CD14-positive monocyte (primary cell): Measurements from ENCODE around the gene STX3. TPM values are rescaled to one million over a fixed set of nuclear protein-coding genes. Genes with fewer than 3 reads are reported as not detected.

Experiments used
- DNase-seq, 3 donors: peaks; one replicate each; pipeline ENCODE4 v3.0.0-alpha.2; 2011 to 2022
- H2AFZ ChIP-seq: 2 replicates; pipeline ENCODE4 v1.6.0; 2012; ENCODE audit warnings: mild to moderate bottlenecking, low read depth, low read length, inconsistent platforms; ENCODE audit not compliant: insufficient read depth, poor library complexity, severe bottlenecking
- H3K27ac ChIP-seq, 2 donors: 1 replicate in 1 of 2; 2 replicates in 1 of 2; pipeline ENCODE4 v1.5.1; 2012 to 2013; ENCODE audit warnings: low read length in 2 of 2, control low read depth in 1 of 2, inconsistent platforms in 1 of 2, low read depth in 1 of 2, mild to moderate bottlenecking in 1 of 2
- H3K27me3 ChIP-seq, 2 donors: one replicate each; pipeline versions ENCODE4 v1.6.0 to v1.6.1; 2011 to 2013; ENCODE audit warnings: low read length in 2 of 2; ENCODE audit not compliant: control insufficient read depth in 2 of 2, insufficient read depth in 2 of 2
- H3K36me3 ChIP-seq, 2 donors: replicated peaks in 1 of 2; 1 replicate in 1 of 2; 2 replicates in 1 of 2; pipeline versions ENCODE4 v1.5.1 to v1.6.1; 2012 to 2013; ENCODE audit warnings: low read length in 2 of 2, control low read depth in 1 of 2, inconsistent platforms in 1 of 2, mild to moderate bottlenecking in 1 of 2; ENCODE audit not compliant: insufficient read depth in 2 of 2, control insufficient read depth in 1 of 2
- H3K4me1 ChIP-seq, 2 donors: 1 replicate in 1 of 2; 2 replicates in 1 of 2; pipeline versions ENCODE4 v1.5.1 to v1.6.1; 2012 to 2013; ENCODE audit warnings: low read length in 2 of 2, control low read depth in 1 of 2, inconsistent platforms in 1 of 2, mild to moderate bottlenecking in 1 of 2, moderate library complexity in 1 of 2; ENCODE audit not compliant: insufficient read depth in 2 of 2, control insufficient read depth in 1 of 2
- H3K4me2 ChIP-seq: replicated peaks from 2 replicates; pipeline ENCODE3; 2012; ENCODE audit warnings: low read length, moderate library complexity, mild to moderate bottlenecking; ENCODE audit not compliant: poor library complexity, severe bottlenecking; ENCODE audit errors: extremely low read depth
- H3K4me3 ChIP-seq, 3 experiments: fragments of 200-600 bp in 1 of 3; sonication (generic) in 1 of 3; replicated peaks in 1 of 3; 1 replicate in 2 of 3; 2 replicates in 1 of 3; pipeline ENCODE4 v1.5.1; 2011 to 2013; ENCODE audit warnings: low read length in 3 of 3, mild to moderate bottlenecking in 3 of 3, control low read depth in 2 of 3, low read depth in 2 of 3, inconsistent platforms in 1 of 3, moderate library complexity in 1 of 3
- H3K79me2 ChIP-seq: 2 replicates; pipeline ENCODE4 v1.6.0; 2012; ENCODE audit warnings: mild to moderate bottlenecking, control low read depth, inconsistent platforms, low read length, moderate library complexity; ENCODE audit not compliant: insufficient read depth
- H3K9ac ChIP-seq: 2 replicates; pipeline ENCODE4 v1.6.0; 2017; ENCODE audit warnings: low read length, mild to moderate bottlenecking; ENCODE audit not compliant: insufficient read depth, poor library complexity, severe bottlenecking
- H3K9me3 ChIP-seq, 2 donors: replicated peaks in 1 of 2; 1 replicate in 1 of 2; 2 replicates in 1 of 2; pipeline versions ENCODE4 v1.5.1 to v1.6.1; 2012 to 2013; ENCODE audit warnings: low read length in 2 of 2, control low read depth in 1 of 2; ENCODE audit not compliant: control insufficient read depth in 1 of 2, insufficient read depth in 1 of 2
- H4K20me1 ChIP-seq: 2 replicates; pipeline ENCODE4 v1.6.0; 2012; ENCODE audit warnings: mild to moderate bottlenecking, low read length, control low read depth, moderate library complexity; ENCODE audit not compliant: insufficient read depth
- H3K27ac Mint-ChIP-seq, 7 donors: one replicate each; pipeline ENCODE4 v1.8.0; 2020; ENCODE audit warnings: mild to moderate bottlenecking in 7 of 7, mixed read lengths in 7 of 7, moderate library complexity in 6 of 7, inconsistent platforms in 2 of 7
- H3K27me3 Mint-ChIP-seq, 3 donors: one replicate each; pipeline ENCODE4 v1.8.0; 2021 to 2022; ENCODE audit warnings: low read depth in 3 of 3, mild to moderate bottlenecking in 3 of 3, mixed read lengths in 3 of 3, moderate library complexity in 3 of 3, inconsistent platforms in 1 of 3
- H3K36me3 Mint-ChIP-seq, 2 donors: one replicate each; pipeline ENCODE4 v1.8.0; 2020; ENCODE audit warnings: mixed read lengths in 2 of 2, inconsistent platforms in 1 of 2, mild to moderate bottlenecking in 1 of 2
- H3K4me1 Mint-ChIP-seq: one replicate; pipeline ENCODE4 v1.8.0; 2020; ENCODE audit warnings: mild to moderate bottlenecking, mixed read lengths
- H3K4me3 Mint-ChIP-seq, 2 donors: one replicate each; pipeline ENCODE4 v1.8.0; 2020; ENCODE audit warnings: mild to moderate bottlenecking in 2 of 2, mixed read lengths in 2 of 2, moderate library complexity in 1 of 2
- H3K9me3 Mint-ChIP-seq, 7 donors: one replicate each; pipeline ENCODE4 v1.8.0; 2020 to 2022; ENCODE audit warnings: mixed read lengths in 7 of 7, mild to moderate bottlenecking in 6 of 7, moderate library complexity in 6 of 7, inconsistent platforms in 2 of 7
- WGBS: methylation state at CpG from one replicate; pipeline ENCODE4 v1.1.5; 2013; ENCODE audit warnings: missing lambda C conversion rate; ENCODE audit not compliant: insufficient coverage; 5-methylcytosine and 5-hydroxymethylcytosine counted together
- intact Hi-C, 2 donors: fragments of 100-400 bp; cut with micrococcal nuclease; formaldehyde crosslinking; loops; one replicate each; pipeline versions ENCODE4 v1.15.0 to v1.15.1; 2023
- polyA plus RNA-seq, 3 donors: library from polyadenylated mRNA; depleted of rRNA in 1 of 3; unstranded in 2 of 3; stranded (reverse) in 1 of 3; fragments of 300-500 nt in 2 of 3; fragments of >200 nt in 1 of 3; fragmentation: Illumina TruSeq in 2 of 3; gene quantifications; 1 replicate in 2 of 3; 2 replicates in 1 of 3; pipeline ENCODE4 v1.2.3, GENCODE V29; 2012 to 2021
- TF ChIP-seq, protein P1 (sequence below): fragments of 200-600 bp; IDR thresholded peaks from one replicate; pipeline ENCODE4 v1.8.0; 2022; ENCODE audit warnings: antibody characterized with exemption, mild to moderate bottlenecking

Gene STX3
- polyA plus RNA-seq, 3 donors, result 22.4 to 50.9 (median 25.4) TPM

DNA sequence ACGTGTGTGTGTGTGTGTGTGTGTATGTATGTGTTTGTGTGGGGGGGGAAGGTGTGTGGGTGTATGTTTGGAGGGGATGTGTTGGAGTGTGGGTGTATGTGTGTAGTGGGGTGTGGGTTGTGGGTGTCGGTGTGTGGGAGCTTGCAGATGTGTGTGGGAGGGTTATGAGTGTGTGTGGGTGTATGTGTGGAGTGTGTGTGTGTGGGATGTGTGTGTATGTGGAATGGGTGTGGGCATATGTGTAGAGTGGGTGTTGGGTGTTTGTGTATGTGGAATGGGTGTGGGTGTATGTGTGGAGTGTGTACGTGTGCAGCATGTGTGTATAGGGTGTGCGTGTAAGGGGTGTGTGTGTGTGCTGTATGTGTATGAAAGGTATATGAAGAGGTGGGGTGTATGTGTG lies 14.7 kb downstream of the STX3 start:
- TF ChIP-seq, protein P1, sequence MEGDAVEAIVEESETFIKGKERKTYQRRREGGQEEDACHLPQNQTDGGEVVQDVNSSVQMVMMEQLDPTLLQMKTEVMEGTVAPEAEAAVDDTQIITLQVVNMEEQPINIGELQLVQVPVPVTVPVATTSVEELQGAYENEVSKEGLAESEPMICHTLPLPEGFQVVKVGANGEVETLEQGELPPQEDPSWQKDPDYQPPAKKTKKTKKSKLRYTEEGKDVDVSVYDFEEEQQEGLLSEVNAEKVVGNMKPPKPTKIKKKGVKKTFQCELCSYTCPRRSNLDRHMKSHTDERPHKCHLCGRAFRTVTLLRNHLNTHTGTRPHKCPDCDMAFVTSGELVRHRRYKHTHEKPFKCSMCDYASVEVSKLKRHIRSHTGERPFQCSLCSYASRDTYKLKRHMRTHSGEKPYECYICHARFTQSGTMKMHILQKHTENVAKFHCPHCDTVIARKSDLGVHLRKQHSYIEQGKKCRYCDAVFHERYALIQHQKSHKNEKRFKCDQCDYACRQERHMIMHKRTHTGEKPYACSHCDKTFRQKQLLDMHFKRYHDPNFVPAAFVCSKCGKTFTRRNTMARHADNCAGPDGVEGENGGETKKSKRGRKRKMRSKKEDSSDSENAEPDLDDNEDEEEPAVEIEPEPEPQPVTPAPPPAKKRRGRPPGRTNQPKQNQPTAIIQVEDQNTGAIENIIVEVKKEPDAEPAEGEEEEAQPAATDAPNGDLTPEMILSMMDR, result no peak
- H3K9me3 Mint-ChIP-seq, result peaks cover 0 to 4% (median 0%) of the 10 kb centered on the region in 7 donors
- Histone ChIP-seq H3K36me3 (peaks cover 9 to 14% of the 10 kb centered on the region in 2 donors), H3K27me3 (no peaks in the 10 kb centered on the region), H3K79me2 (peaks cover 65% of the 10 kb centered on the region), H3K9me3 (no peaks in the 10 kb centered on the region), H3K9ac (no peak overlapping the region), H3K4me3 (no peak overlapping the region), H3K4me2 (no peak overlapping the region), H4K20me1 (peaks cover 6% of the 10 kb centered on the region), H3K4me1 (peaks cover 73 to 82% of the 10 kb centered on the region in 2 donors), H2AFZ (no peak overlapping the region), H3K27ac (peak overlapping the region in 1 of 2 donors; percentile 55)
- 100% methylated on average over 4 of the region's 4 CpGs for WGBS
- intact Hi-C loops, result loop anchor here in 1 of 2 donors (2.0 kb wide), 1 partner anchor 15 kb away; the partner anchor contains the start of gene STX3
- no peak overlapping the region for H3K4me3 Mint-ChIP-seq
- DNase-seq, result no peak
- peaks cover 17 to 28% of the 10 kb centered on the region in 2 donors for H3K36me3 Mint-ChIP-seq
- no peaks in the 10 kb centered on the region for H3K27me3 Mint-ChIP-seq
- peaks cover 30% of the 10 kb centered on the region for H3K4me1 Mint-ChIP-seq
- H3K27ac Mint-ChIP-seq, result no peak overlapping the region

- peaks cover 3% of the 10 kb centered on the region for H4K20me1 ChIP-seq
- no peaks in the 10 kb centered on the region for H3K27me3 Mint-ChIP-seq
- no peaks in the 10 kb centered on the region for H3K9me3 ChIP-seq
- peaks cover 65% of the 10 kb centered on the region for H3K79me2 ChIP-seq
- TF ChIP-seq, protein P1, result no peak
- H3K4me3 Mint-ChIP-seq, result no peak overlapping the region
- WGBS, result 100% methylated on average over 2 of the region's 3 CpGs
- intact Hi-C loops, result loop anchor here in 1 of 2 donors (2.0 kb wide), 1 partner anchor 16 kb away; the partner anchor contains the start of gene STX3
- no peak for DNase-seq
- H3K4me2 ChIP-seq, result no peak overlapping the region
- H3K4me1 ChIP-seq, result peaks cover 68 to 77% of the 10 kb centered on the region in 2 donors
- peak overlapping the region in 5 of 7 donors; percentile 54 to 80 (median 78) for H3K27ac Mint-ChIP-seq
- no peaks in the 10 kb centered on the region for H3K27me3 ChIP-seq
- H3K36me3 ChIP-seq, result peaks cover 14 to 19% of the 10 kb centered on the region in 2 donors
- no peak overlapping the region for H3K4me3 ChIP-seq
- H3K9ac ChIP-seq, result no peak overlapping the region
- H3K36me3 Mint-ChIP-seq, result peaks cover 21 to 32% of the 10 kb centered on the region in 2 donors
- peaks cover 30% of the 10 kb centered on the region for H3K4me1 Mint-ChIP-seq
- no peak overlapping the region for H2AFZ ChIP-seq
- H3K27ac ChIP-seq, result peak overlapping the region in 1 of 2 donors; percentile 49
- peaks cover 0 to 4% (median 0%) of the 10 kb centered on the region in 7 donors for H3K9me3 Mint-ChIP-seq
These were observed 15.1 kb downstream of the STX3 start for GRCh38 chr11:59770319-59770718.
